ENCODE results near the gene AHDC1.

DNA sequence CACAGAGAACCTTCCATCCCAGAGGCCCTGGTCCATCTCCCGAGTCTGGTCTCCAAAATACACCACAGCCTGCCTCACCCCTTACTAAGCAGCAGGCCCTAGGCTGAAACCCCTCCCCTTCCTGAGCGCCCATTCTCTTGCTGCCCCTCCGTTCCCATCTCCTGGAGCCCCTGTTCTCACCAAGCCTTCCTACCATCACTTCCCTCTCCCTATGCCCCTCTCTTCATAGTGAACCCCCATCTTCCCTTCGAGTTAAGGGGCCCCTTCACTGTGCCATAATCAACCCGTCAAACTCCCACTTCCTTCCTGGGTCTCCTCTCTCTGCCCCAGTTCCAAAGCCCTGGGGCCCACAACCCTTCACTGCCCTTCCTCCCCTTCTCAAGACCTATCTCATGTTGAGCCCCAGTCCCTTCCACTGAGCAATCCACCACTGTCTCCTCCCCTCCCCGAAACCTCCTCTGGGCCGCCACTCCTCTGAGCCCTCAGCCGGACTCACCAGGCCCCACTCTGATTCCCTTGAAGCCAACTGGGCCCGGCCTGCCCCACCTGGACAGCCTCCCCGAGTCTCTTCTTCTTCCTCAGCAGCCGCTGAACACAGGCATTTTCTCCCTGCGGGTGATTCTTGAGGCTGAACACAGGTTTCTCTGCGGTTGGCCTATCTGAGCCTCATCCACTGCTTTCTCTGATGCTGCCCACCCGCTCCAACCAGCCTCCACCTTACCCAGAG, 71.8 kb downstream of the AHDC1 start:
- TF ChIP-seq CREB1 (IDR thresholded peaks at IDR 0.05; ENCODE audit: low read depth): no peak
- no peak for TF ChIP-seq EP300 (IDR thresholded peaks at IDR 0.05; ENCODE audit: borderline replicate concordance)
- TF ChIP-seq, protein P1, sequence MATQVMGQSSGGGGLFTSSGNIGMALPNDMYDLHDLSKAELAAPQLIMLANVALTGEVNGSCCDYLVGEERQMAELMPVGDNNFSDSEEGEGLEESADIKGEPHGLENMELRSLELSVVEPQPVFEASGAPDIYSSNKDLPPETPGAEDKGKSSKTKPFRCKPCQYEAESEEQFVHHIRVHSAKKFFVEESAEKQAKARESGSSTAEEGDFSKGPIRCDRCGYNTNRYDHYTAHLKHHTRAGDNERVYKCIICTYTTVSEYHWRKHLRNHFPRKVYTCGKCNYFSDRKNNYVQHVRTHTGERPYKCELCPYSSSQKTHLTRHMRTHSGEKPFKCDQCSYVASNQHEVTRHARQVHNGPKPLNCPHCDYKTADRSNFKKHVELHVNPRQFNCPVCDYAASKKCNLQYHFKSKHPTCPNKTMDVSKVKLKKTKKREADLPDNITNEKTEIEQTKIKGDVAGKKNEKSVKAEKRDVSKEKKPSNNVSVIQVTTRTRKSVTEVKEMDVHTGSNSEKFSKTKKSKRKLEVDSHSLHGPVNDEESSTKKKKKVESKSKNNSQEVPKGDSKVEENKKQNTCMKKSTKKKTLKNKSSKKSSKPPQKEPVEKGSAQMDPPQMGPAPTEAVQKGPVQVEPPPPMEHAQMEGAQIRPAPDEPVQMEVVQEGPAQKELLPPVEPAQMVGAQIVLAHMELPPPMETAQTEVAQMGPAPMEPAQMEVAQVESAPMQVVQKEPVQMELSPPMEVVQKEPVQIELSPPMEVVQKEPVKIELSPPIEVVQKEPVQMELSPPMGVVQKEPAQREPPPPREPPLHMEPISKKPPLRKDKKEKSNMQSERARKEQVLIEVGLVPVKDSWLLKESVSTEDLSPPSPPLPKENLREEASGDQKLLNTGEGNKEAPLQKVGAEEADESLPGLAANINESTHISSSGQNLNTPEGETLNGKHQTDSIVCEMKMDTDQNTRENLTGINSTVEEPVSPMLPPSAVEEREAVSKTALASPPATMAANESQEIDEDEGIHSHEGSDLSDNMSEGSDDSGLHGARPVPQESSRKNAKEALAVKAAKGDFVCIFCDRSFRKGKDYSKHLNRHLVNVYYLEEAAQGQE (IDR thresholded peaks at IDR 0.05; ENCODE audit: low read depth): no peak
- no peak for TF ChIP-seq TCF12 (IDR thresholded peaks at IDR 0.05; ENCODE audit: low read depth)
- TF ChIP-seq, protein P2, sequence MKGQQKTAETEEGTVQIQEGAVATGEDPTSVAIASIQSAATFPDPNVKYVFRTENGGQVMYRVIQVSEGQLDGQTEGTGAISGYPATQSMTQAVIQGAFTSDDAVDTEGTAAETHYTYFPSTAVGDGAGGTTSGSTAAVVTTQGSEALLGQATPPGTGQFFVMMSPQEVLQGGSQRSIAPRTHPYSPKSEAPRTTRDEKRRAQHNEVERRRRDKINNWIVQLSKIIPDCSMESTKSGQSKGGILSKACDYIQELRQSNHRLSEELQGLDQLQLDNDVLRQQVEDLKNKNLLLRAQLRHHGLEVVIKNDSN (IDR thresholded peaks at IDR 0.05): no peak
- no peak for TF ChIP-seq RAD21 (IDR thresholded peaks at IDR 0.05; ENCODE audit: low read depth)
- TF ChIP-seq CEBPB (IDR thresholded peaks at IDR 0.05): no peak
- no peak for TF ChIP-seq EGR1 (IDR thresholded peaks at IDR 0.05)
- no peak for TF ChIP-seq YY1 (IDR thresholded peaks at IDR 0.05; ENCODE audit: low read depth)
- TF ChIP-seq, protein P3, sequence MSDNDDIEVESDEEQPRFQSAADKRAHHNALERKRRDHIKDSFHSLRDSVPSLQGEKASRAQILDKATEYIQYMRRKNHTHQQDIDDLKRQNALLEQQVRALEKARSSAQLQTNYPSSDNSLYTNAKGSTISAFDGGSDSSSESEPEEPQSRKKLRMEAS (IDR thresholded peaks at IDR 0.05): no peak
- TF ChIP-seq FOXM1 (IDR thresholded peaks at IDR 0.05; ENCODE audit: borderline replicate concordance, low read depth): no peak
- TF ChIP-seq NFIC (IDR thresholded peaks at IDR 0.05): no peak
- no peak for TF ChIP-seq TAF1 (IDR thresholded peaks at IDR 0.05; ENCODE audit: low read depth)

All from Ishikawa (cell line).